ENCODE measurements around the gene PIP4K2A. TPM values are rescaled to one million over a fixed set of nuclear protein-coding genes. Genes with fewer than 3 reads are reported as not detected.

PIP4K2A gene
- total RNA-seq, 2 donors from 2014 or later, result 15.0 to 17.8 TPM

GRCh38 chr10:22635650-22636049 lies 78.7 kb downstream of the PIP4K2A start:
- Histone ChIP-seq H3K9ac (ENCODE audit: extremely low read depth, low read length, poor library complexity, severe bottlenecking) (no peak overlapping the region), H3K36me3 (ENCODE audit: control insufficient read depth, insufficient read depth, low read length) (no peaks in the 10 kb centered on the region), H3K27ac (ENCODE audit: low read depth, low read length) (no peak overlapping the region), H3K27me3 (ENCODE audit: control insufficient read depth, insufficient read depth, low read length, poor library complexity, severe bottlenecking) (no peaks in the 10 kb centered on the region), H3K4me1 (ENCODE audit: control insufficient read depth, insufficient read depth, low read length) (no peaks in the 10 kb centered on the region), H3K4me3 (ENCODE audit: low read length) (no peak overlapping the region), H3K9me3 (ENCODE audit: control insufficient read depth, low read length) (no peaks in the 10 kb centered on the region)
- peaks cover 15% of the 10 kb centered on the region for H3K4me1 Mint-ChIP-seq
- WGBS, 2 experiments (ENCODE audit: insufficient coverage in 1 of 2, insufficient read length in 1 of 2), result 89 to 93% methylated on average over 10 of the region's 10 CpGs
- H3K36me3 Mint-ChIP-seq (ENCODE audit: low read depth), result no peaks in the 10 kb centered on the region
- no peak overlapping the region for H3K4me3 Mint-ChIP-seq
- no peak for TF ChIP-seq CTCF (conservative IDR thresholded peaks at IDR 0.05)
- no peak for DNase-seq
- no peaks in the 10 kb centered on the region for H3K9me3 Mint-ChIP-seq
- H3K27me3 Mint-ChIP-seq (ENCODE audit: insufficient read depth), result no peaks in the 10 kb centered on the region
- no peak overlapping the region for H3K27ac Mint-ChIP-seq

DNA sequence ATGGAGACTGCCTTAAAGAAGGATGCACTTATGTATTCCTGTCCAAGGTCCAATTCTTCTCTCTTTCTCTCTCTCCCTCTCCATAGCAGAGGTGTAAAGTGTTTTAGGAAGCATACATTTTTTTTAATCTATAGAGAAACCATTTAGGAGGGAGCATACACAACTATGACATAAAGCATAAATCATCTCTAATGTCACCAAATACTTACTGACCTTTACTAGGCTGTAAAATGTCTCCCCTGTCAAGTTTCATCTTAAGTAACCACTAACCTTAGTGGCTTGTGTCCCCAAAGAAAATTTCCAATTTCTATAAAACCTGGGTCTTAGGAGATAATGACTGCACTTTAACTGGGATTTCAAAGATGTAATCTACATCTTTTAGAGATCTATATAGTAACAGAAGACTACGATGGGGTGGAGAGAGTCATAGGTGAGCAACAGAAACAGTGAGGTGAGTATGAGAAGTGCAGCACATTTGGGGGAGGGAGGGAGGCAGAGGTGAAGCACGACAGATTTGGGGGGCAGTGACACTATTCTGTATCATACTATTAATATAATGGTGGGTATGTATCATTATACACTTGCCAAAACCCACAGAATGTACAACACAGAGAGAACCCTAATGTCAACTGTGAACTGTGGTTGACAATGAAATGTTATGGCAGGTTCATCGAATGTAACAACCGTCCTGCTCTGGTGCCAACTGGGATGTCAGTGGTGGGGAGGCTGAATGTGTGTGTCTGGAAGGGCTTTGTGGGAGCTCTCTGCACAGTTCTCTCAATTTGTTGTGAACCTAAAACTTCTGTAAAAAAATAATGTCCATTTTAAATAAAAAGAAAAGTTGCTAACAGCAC lies 79.5 kb downstream of the PIP4K2A start:
- Mint-ChIP-seq H3K27me3 (ENCODE audit: insufficient read depth) (no peaks in the 10 kb centered on the region), H3K9me3 (no peaks in the 10 kb centered on the region)
- WGBS, 2 experiments (ENCODE audit: insufficient coverage in 1 of 2, insufficient read length in 1 of 2), result 83 to 88% methylated on average over 1 to 3 of the region's 4 CpGs

GRCh38 chr10:22634093-22634492 lies 80.3 kb downstream of the PIP4K2A start:
- no peak overlapping the region for H3K27ac Mint-ChIP-seq
- DNase-seq, result no peak
- Histone ChIP-seq H3K9ac (ENCODE audit: extremely low read depth, low read length, poor library complexity, severe bottlenecking) (no peak overlapping the region), H3K4me1 (ENCODE audit: control insufficient read depth, insufficient read depth, low read length) (no peaks in the 10 kb centered on the region), H3K27ac (ENCODE audit: low read depth, low read length) (no peak overlapping the region), H3K27me3 (ENCODE audit: control insufficient read depth, insufficient read depth, low read length, poor library complexity, severe bottlenecking) (no peaks in the 10 kb centered on the region), H3K4me3 (ENCODE audit: low read length) (no peak overlapping the region), H3K36me3 (ENCODE audit: control insufficient read depth, insufficient read depth, low read length) (no peaks in the 10 kb centered on the region), H3K9me3 (ENCODE audit: control insufficient read depth, low read length) (no peaks in the 10 kb centered on the region)
- no peak for TF ChIP-seq CTCF (conservative IDR thresholded peaks at IDR 0.05)
- no peaks in the 10 kb centered on the region for H3K9me3 Mint-ChIP-seq
- H3K36me3 Mint-ChIP-seq (ENCODE audit: low read depth), result no peaks in the 10 kb centered on the region
- WGBS, 2 experiments (ENCODE audit: insufficient coverage in 1 of 2, insufficient read length in 1 of 2), result 91 to 100% methylated on average over 4 to 5 of the region's 5 CpGs
- no peak overlapping the region for H3K4me3 Mint-ChIP-seq
- H3K4me1 Mint-ChIP-seq, result peaks cover 20% of the 10 kb centered on the region
- no peaks in the 10 kb centered on the region for H3K27me3 Mint-ChIP-seq (ENCODE audit: insufficient read depth)

More for the DNA sequence above, 79.5 kb downstream of the PIP4K2A start:
- Mint-ChIP-seq H3K4me1 (peaks cover 20% of the 10 kb centered on the region), H3K36me3 (ENCODE audit: low read depth) (no peaks in the 10 kb centered on the region), H3K4me3 (no peak overlapping the region), H3K27ac (no peak overlapping the region)
- H3K9ac ChIP-seq (ENCODE audit: extremely low read depth, low read length, poor library complexity, severe bottlenecking), result no peak overlapping the region
- no peaks in the 10 kb centered on the region for H3K27me3 ChIP-seq (ENCODE audit: control insufficient read depth, insufficient read depth, low read length, poor library complexity, severe bottlenecking)
- DNase-seq, result no peak
- H3K4me1 ChIP-seq (ENCODE audit: control insufficient read depth, insufficient read depth, low read length), result no peaks in the 10 kb centered on the region
- no peak overlapping the region for H3K4me3 ChIP-seq (ENCODE audit: low read length)
- no peak overlapping the region for H3K27ac ChIP-seq (ENCODE audit: low read depth, low read length)
- H3K36me3 ChIP-seq (ENCODE audit: control insufficient read depth, insufficient read depth, low read length), result no peaks in the 10 kb centered on the region
- no peak for TF ChIP-seq CTCF (conservative IDR thresholded peaks at IDR 0.05)
- no peaks in the 10 kb centered on the region for H3K9me3 ChIP-seq (ENCODE audit: control insufficient read depth, low read length)
